ENCODE measurements around the gene TEX264.

TEX264 gene

GRCh38 chr3:51712038-51712420 is 41.0 kb downstream of the TEX264 start:
- no peak for TF ChIP-seq GATA2 (IDR thresholded peaks at IDR 0.05; ENCODE audit: low read depth, low read length)
- no peak for TF ChIP-seq GATA3 (IDR thresholded peaks at IDR 0.05; ENCODE audit: low read depth, low read length)

GRCh38 chr3:51712511-51712931 is 41.5 kb downstream of the TEX264 start:
- TF ChIP-seq GATA2 (IDR thresholded peaks at IDR 0.05; ENCODE audit: low read depth, low read length) (no peak), GATA3 (IDR thresholded peaks at IDR 0.05; ENCODE audit: low read depth, low read length) (no peak)

- no peak for TF ChIP-seq GATA3 (IDR thresholded peaks at IDR 0.05; ENCODE audit: low read depth, low read length)
- no peak for TF ChIP-seq GATA2 (IDR thresholded peaks at IDR 0.05; ENCODE audit: low read depth, low read length)
Observed at GRCh38 chr3:51712963-51713362, 41.9 kb downstream of the TEX264 start.

- TF ChIP-seq GATA2 (IDR thresholded peaks at IDR 0.05; ENCODE audit: low read depth, low read length) = no peak
- no peak for TF ChIP-seq GATA3 (IDR thresholded peaks at IDR 0.05; ENCODE audit: low read depth, low read length)
Observed at GRCh38 chr3:51715231-51715976, 44.4 kb downstream of the TEX264 start.

- TF ChIP-seq GATA3 (IDR thresholded peaks at IDR 0.05; ENCODE audit: low read depth, low read length) (no peak), GATA2 (IDR thresholded peaks at IDR 0.05; ENCODE audit: low read depth, low read length) (no peak)
Observed at GRCh38 chr3:51715977-51716294, 44.9 kb downstream of the TEX264 start.

- TF ChIP-seq GATA2 (IDR thresholded peaks at IDR 0.05; ENCODE audit: low read depth, low read length) (no peak), GATA3 (IDR thresholded peaks at IDR 0.05; ENCODE audit: low read depth, low read length) (no peak)
Observed at GRCh38 chr3:51716805-51717204, 45.8 kb downstream of the TEX264 start.

GRCh38 chr3:51717446-51717845 is 46.4 kb downstream of the TEX264 start:
- TF ChIP-seq GATA3 (IDR thresholded peaks at IDR 0.05; ENCODE audit: low read depth, low read length) (no peak), GATA2 (IDR thresholded peaks at IDR 0.05; ENCODE audit: low read depth, low read length) (no peak)

GRCh38 chr3:51717947-51718346 is 46.9 kb downstream of the TEX264 start:
- TF ChIP-seq GATA2 (IDR thresholded peaks at IDR 0.05; ENCODE audit: low read depth, low read length) (no peak), GATA3 (IDR thresholded peaks at IDR 0.05; ENCODE audit: low read depth, low read length) (no peak)

- no peak for TF ChIP-seq GATA2 (IDR thresholded peaks at IDR 0.05; ENCODE audit: low read depth, low read length)
Observed at GRCh38 chr3:51718547-51719409, 47.7 kb downstream of the TEX264 start.

- TF ChIP-seq GATA2 (IDR thresholded peaks at IDR 0.05; ENCODE audit: low read depth, low read length) = no peak
- TF ChIP-seq GATA3 (IDR thresholded peaks at IDR 0.05; ENCODE audit: low read depth, low read length) = no peak
Observed at GRCh38 chr3:51719410-51720025, 48.5 kb downstream of the TEX264 start.

- TF ChIP-seq GATA3 (IDR thresholded peaks at IDR 0.05; ENCODE audit: low read depth, low read length) (no peak), GATA2 (IDR thresholded peaks at IDR 0.05; ENCODE audit: low read depth, low read length) (no peak)
Observed at GRCh38 chr3:51720292-51721061, 49.4 kb downstream of the TEX264 start.

GRCh38 chr3:51721062-51721745 is 50.2 kb downstream of the TEX264 start:
- TF ChIP-seq GATA3 (IDR thresholded peaks at IDR 0.05; ENCODE audit: low read depth, low read length) (no peak), GATA2 (IDR thresholded peaks at IDR 0.05; ENCODE audit: low read depth, low read length) (no peak)

GRCh38 chr3:51722362-51722761 is 51.3 kb downstream of the TEX264 start:
- no peak for TF ChIP-seq GATA3 (IDR thresholded peaks at IDR 0.05; ENCODE audit: low read depth, low read length)
- no peak for TF ChIP-seq GATA2 (IDR thresholded peaks at IDR 0.05; ENCODE audit: low read depth, low read length)

Data from SH-SY5Y (cell line).